Esophagus muscularis mucosa (tissue), 4 donors: ENCODE data around the gene P2RY8. TPM values are rescaled to one million over a fixed set of nuclear protein-coding genes. Genes with fewer than 3 reads are reported as not detected.
A peak's percentile ranks its signal among the peaks of the same experiment; 100 is the strongest.
"Not testable (repeated sequence)": the region's sequence is repeated elsewhere in the genome, so short reads cannot be mapped to it uniquely, and the experiment has no call there.

ENCODE experiments used
- DNase-seq: peaks from one replicate; pipeline ENCODE4 v3.0.0-alpha.2; 2017; ENCODE audit errors: extremely low spot score
- H3K27ac ChIP-seq, 4 donors: fragments of 200-600 bp; sonication (generic); replicated peaks in 1 of 4; 1 replicate in 3 of 4; 2 replicates in 1 of 4; pipeline ENCODE4 v1.5.1; 2016 to 2019; ENCODE audit warnings: mild to moderate bottlenecking in 1 of 4
- H3K27me3 ChIP-seq, 4 donors: fragments of 200-600 bp; sonication (generic); one replicate each; pipeline versions ENCODE4 v1.5.1 to v1.6.0; 2016 to 2019
- H3K36me3 ChIP-seq, 4 donors: fragments of 200-600 bp; sonication (generic); one replicate each; pipeline ENCODE4 v1.5.1; 2016 to 2019
- H3K4me1 ChIP-seq, 4 donors: fragments of 200-600 bp; sonication (generic); one replicate each; pipeline ENCODE4 v1.5.1; 2016 to 2019
- H3K4me3 ChIP-seq, 4 donors: fragments of 200-600 bp; sonication (generic); 1 replicate in 2 of 4; 2 replicates in 2 of 4; pipeline ENCODE4 v1.5.1; 2016 to 2019; ENCODE audit warnings: mild to moderate bottlenecking in 4 of 4, moderate library complexity in 1 of 4
- H3K9me3 ChIP-seq, 4 donors: fragments of 200-600 bp; sonication (generic); 1 replicate in 3 of 4; 2 replicates in 1 of 4; pipeline ENCODE4 v1.5.1; 2016 to 2019
- EP300 ChIP-seq: sonication (generic); formaldehyde crosslinking; IDR thresholded peaks from one replicate; pipeline ENCODE4 v1.6.1; 2017; ENCODE audit warnings: antibody characterized with exemption
- POLR2A ChIP-seq: fragments of 450-650 bp; IDR thresholded peaks from one replicate; pipeline ENCODE4 v1.6.1; 2017; ENCODE audit warnings: antibody characterized with exemption, moderate library complexity, mild to moderate bottlenecking, low read depth
- POLR2AphosphoS5 ChIP-seq, 2 donors: sonication (generic); formaldehyde crosslinking; IDR thresholded peaks; one replicate each; pipeline ENCODE4 v1.6.1; 2017; ENCODE audit warnings: antibody characterized with exemption in 2 of 2
- WGBS: methylation state at CpG from one replicate; pipeline ENCODE4 v1.1.5; 2018; 5-methylcytosine and 5-hydroxymethylcytosine counted together
- intact Hi-C: fragments of 100-400 bp; cut with DNase I; formaldehyde crosslinking; loops from one replicate; pipeline ENCODE4 v1.15.1; 2023
- total RNA-seq, 4 donors: library from RNA; depleted of rRNA; stranded (reverse); fragments of >200 nt; gene quantifications; one replicate each; pipeline versions ENCODE4 v1.1.0 to v1.2.1, GENCODE V29; 2016
- TF ChIP-seq, protein P1 (sequence below), 3 experiments: fragments of 200-600 bp in 2 of 3; fragments of 450-650 bp in 1 of 3; sonication (generic) in 2 of 3; IDR thresholded peaks; one replicate each; pipeline ENCODE4 v1.5.1; 2017 to 2019; ENCODE audit warnings: antibody characterized with exemption in 3 of 3, mild to moderate bottlenecking in 2 of 3, moderate library complexity in 1 of 3

The P2RY8 gene
- total RNA-seq, 4 donors from 2014 or later, result 0.63 to 3.1 (median 1.9) TPM

DNA sequence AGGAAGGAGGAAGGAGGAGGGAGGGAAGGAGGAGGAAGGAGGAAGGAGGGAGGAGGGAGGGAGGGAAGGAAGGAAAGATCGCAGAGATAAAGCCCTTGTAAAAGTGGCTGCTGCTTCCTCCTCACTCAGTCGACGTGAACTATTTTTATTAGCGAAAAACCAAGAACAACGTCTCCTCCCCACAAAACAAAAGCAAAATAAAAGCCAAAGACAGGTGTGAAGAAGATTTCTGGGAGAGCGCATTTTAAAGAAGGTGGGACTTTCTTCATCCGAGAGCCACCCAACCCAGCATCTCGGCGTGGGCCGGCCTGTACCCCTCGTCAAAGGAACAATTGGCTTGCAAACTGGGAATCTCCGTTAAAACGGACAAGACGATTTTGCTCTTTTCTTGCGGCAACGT, 43.6 kb downstream of the P2RY8 start:
- intact Hi-C loops, result no loop called here

DNA sequence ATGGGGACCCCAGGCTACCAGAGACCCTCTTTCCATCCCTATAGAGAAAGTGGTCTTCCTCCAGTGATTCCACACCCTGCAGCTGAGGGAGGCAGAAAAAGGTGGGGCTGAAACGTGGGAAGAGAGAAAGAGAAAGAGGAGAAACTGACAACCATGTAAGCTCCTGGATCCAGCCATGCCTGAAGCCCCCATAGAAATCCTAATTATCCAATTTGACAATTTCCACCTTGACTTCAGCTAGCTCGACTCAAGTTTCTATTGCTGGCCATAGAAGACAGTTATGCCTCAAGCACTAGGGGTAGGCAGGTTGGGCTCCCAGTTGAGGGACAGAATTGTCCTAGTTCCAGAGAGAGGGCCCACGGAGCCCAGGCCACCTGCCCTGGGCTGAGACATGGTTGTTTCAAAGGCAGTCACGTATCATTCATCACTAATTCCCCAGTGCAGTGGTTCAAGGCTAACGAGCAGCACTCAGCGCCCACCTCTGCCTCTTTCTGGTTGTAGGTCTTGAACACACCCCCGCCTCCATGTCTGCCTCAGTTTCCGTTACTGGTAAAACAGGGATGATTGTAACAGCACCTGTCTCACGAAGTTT, 44.5 kb downstream of the P2RY8 start:
- Histone ChIP-seq H3K9me3 (peaks cover 0 to 7% (median 0%) of the 10 kb centered on the region in 4 donors), H3K27me3 (peaks cover 0 to 15% (median 0%) of the 10 kb centered on the region in 4 donors), H3K36me3 (no peaks in the 10 kb centered on the region), H3K4me3 (no peak overlapping the region), H3K27ac (no peak overlapping the region), H3K4me1 (peaks cover 0 to 8% (median 3%) of the 10 kb centered on the region in 4 donors)
- 89% methylated on average over 9 of the region's 9 CpGs for WGBS
- DNase-seq, result no peak
- intact Hi-C loops, result no loop called here
- TF ChIP-seq POLR2A, result no peak
- no peak for TF ChIP-seq POLR2AphosphoS5 (IDR thresholded peaks at IDR 0.05)
- no peak for TF ChIP-seq EP300
- TF ChIP-seq, protein P1, sequence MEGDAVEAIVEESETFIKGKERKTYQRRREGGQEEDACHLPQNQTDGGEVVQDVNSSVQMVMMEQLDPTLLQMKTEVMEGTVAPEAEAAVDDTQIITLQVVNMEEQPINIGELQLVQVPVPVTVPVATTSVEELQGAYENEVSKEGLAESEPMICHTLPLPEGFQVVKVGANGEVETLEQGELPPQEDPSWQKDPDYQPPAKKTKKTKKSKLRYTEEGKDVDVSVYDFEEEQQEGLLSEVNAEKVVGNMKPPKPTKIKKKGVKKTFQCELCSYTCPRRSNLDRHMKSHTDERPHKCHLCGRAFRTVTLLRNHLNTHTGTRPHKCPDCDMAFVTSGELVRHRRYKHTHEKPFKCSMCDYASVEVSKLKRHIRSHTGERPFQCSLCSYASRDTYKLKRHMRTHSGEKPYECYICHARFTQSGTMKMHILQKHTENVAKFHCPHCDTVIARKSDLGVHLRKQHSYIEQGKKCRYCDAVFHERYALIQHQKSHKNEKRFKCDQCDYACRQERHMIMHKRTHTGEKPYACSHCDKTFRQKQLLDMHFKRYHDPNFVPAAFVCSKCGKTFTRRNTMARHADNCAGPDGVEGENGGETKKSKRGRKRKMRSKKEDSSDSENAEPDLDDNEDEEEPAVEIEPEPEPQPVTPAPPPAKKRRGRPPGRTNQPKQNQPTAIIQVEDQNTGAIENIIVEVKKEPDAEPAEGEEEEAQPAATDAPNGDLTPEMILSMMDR (IDR thresholded peaks at IDR 0.05), result no peak

More for the DNA sequence above, 43.6 kb downstream of the P2RY8 start:
- 39% methylated on average over 16 of the region's 16 CpGs for WGBS
- H3K9me3 ChIP-seq, result peaks cover 0 to 7% (median 0%) of the 10 kb centered on the region in 4 donors
- no peak for DNase-seq
- peaks cover 0 to 6% (median 0%) of the 10 kb centered on the region in 4 donors for H3K27me3 ChIP-seq
- no peak overlapping the region for H3K4me3 ChIP-seq
- peak overlapping the region in 1 of 4 donors; percentile 16 for H3K27ac ChIP-seq
- no peak for TF ChIP-seq POLR2AphosphoS5 (IDR thresholded peaks at IDR 0.05)
- no peak for TF ChIP-seq POLR2A
- TF ChIP-seq EP300, result no peak
- TF ChIP-seq, protein P1 (IDR thresholded peaks at IDR 0.05), result no peak
- H3K36me3 ChIP-seq, result no peaks in the 10 kb centered on the region
- peaks cover 0 to 8% (median 3%) of the 10 kb centered on the region in 4 donors for H3K4me1 ChIP-seq

DNA sequence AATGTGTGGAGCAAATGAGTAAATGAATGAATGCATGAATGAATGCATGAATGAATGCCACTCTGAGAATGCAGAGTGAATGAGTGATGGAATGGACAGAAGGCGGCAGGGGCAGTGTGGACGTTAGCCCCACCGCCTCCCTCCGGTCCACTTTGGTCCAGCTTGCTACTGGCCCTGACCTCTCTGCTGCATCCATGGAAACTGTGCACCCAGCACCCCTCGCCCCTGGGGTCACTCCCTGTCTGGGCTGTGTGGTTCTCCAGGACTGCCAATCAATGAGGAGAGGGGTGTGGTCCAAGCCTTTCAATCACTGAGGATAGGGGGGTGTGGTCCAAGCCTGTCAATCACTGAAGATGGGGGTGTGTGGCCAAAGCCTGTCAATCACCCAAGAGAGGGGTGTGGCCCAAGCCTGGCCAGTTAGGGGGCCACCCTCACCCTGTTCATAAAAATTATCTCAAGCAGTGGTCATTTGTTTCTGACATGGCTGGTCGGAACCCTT, 45.1 kb downstream of the P2RY8 start:
- Histone ChIP-seq H3K9me3 (peaks cover 0 to 7% (median 0%) of the 10 kb centered on the region in 4 donors), H3K4me1 (peaks cover 0 to 8% (median 5%) of the 10 kb centered on the region in 4 donors), H3K36me3 (no peaks in the 10 kb centered on the region), H3K27ac (no peak overlapping the region), H3K4me3 (no peak overlapping the region), H3K27me3 (peaks cover 0 to 21% (median 0%) of the 10 kb centered on the region in 4 donors)
- intact Hi-C loops, result no loop called here
- DNase-seq, result no peak
- TF ChIP-seq POLR2AphosphoS5 (IDR thresholded peaks at IDR 0.05), result no peak
- TF ChIP-seq EP300, result no peak
- TF ChIP-seq POLR2A, result no peak
- TF ChIP-seq, protein P1 (IDR thresholded peaks at IDR 0.05), result no peak
- WGBS, result 72% methylated on average over 6 of the region's 6 CpGs

DNA sequence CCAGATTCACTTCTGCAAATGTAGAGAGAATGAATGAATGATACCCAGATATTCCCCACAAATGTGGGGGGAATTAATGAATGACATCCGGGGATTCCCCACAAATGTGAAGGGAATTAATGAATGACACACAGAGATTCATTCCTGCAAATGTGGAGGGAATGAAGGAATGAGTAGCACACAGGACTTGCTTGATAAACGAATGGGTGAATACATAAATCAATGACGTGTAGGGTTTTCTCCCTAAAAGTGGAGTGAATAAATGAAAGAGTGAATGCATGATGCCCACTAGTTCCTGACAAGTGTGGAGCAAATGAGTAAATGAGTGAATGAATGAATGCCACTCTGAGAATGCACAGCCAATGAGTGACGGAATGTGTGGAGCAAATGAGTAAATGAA, 45.7 kb downstream of the P2RY8 start:
- H3K27me3 ChIP-seq, result peaks cover 0 to 28% (median 0%) of the 10 kb centered on the region in 4 donors
- H3K4me1 ChIP-seq, intact Hi-C loops, H3K27ac ChIP-seq, H3K36me3 ChIP-seq, H3K4me3 ChIP-seq, H3K9me3 ChIP-seq, DNase-seq: not testable (repeated sequence)
- WGBS, result 92% methylated on average over 4 of the region's 4 CpGs

DNA sequence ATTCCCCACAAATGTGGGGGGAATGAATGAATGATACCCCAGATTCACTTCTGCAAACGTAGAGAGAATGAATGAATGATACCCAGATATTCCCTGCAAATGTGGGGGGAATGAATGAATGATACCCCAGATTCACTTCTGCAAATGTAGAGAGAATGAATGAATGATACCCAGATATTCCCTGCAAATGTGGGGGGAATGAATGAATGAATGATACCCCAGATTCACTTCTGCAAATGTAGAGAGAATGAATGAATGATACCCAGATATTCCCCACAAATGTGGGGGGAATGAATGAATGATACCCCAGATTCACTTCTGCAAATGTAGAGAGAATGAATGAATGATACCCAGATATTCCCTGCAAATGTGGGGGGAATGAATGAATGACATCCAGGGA, 46.3 kb downstream of the P2RY8 start:
- H3K4me3 ChIP-seq, H3K36me3 ChIP-seq, H3K9me3 ChIP-seq, DNase-seq, H3K4me1 ChIP-seq, H3K27ac ChIP-seq, intact Hi-C loops: not testable (repeated sequence)
- peaks cover 0 to 33% (median 0%) of the 10 kb centered on the region in 4 donors for H3K27me3 ChIP-seq
- 80% methylated on average over 1 of the region's 1 CpG for WGBS

DNA sequence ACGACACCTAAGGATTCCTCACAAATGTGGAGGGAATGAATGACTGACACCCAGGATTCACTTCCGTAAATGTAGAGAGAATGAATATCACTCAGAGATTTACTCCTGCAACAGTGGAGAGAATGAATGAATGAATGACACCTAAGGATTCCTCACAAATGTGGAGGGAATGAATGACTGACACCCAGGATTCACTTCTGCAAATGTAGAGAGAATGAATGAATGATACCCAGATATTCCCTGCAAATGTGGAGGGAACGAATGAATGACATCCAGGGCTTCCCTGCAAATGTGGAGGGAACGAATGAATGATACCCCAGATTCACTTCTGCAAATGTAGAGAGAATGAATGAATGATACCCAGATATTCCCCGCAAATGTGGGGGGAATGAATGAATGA, 47.6 kb downstream of the P2RY8 start:
- H3K36me3 ChIP-seq, H3K27ac ChIP-seq, H3K4me3 ChIP-seq, intact Hi-C loops, H3K9me3 ChIP-seq, H3K4me1 ChIP-seq, DNase-seq: not testable (repeated sequence)
- H3K27me3 ChIP-seq, result peaks cover 0 to 38% (median 0%) of the 10 kb centered on the region in 4 donors
- WGBS, result 79% methylated on average over 5 of the region's 5 CpGs
